Right lobe of liver (tissue), 4 donors: ENCODE results near the gene TBC1D24.

Experiments
- CTCF ChIP-seq, 4 donors: fragments of 200-600 bp in 3 of 4; fragments of 450-650 bp in 1 of 4; IDR thresholded peaks; one replicate each; pipeline versions ENCODE4 v1.5.1 to v1.8.0; 2016 to 2022; ENCODE audit warnings: antibody characterized with exemption in 4 of 4, mild to moderate bottlenecking in 2 of 4
- POLR2A ChIP-seq: fragments of 450-650 bp; IDR thresholded peaks from one replicate; pipeline ENCODE4 v1.6.1; 2017; ENCODE audit warnings: antibody characterized with exemption, mild to moderate bottlenecking
- donor health status: DM: no; HTN: no; CAD: no.
- donor health status: DM: no; HTN: no; CAD: no.
- donor health status: DM: no; HTN: yes; CAD: no.

GRCh38 chr16:2455081-2455845 lies 19.7 kb upstream of the TBC1D24 start:
- TF ChIP-seq CTCF (IDR thresholded peaks at IDR 0.05) = no peak
- no peak for TF ChIP-seq POLR2A
